IPS-18a (cell line): ENCODE results near the gene LBR.

Source experiments
- H3K27ac ChIP-seq: one replicate; pipeline ENCODE4 v1.5.1; 2013; ENCODE audit warnings: low read length
- H3K27me3 ChIP-seq: one replicate; pipeline ENCODE4 v1.6.1; 2013; ENCODE audit warnings: mild to moderate bottlenecking, low read length; ENCODE audit not compliant: control insufficient read depth, insufficient read depth
- H3K36me3 ChIP-seq: one replicate; pipeline ENCODE4 v1.6.1; 2013; ENCODE audit warnings: low read depth, low read length; ENCODE audit not compliant: control insufficient read depth
- H3K4me1 ChIP-seq: one replicate; pipeline ENCODE4 v1.6.1; 2013; ENCODE audit warnings: low read depth, low read length; ENCODE audit not compliant: control insufficient read depth
- H3K4me3 ChIP-seq: one replicate; pipeline ENCODE4 v1.5.1; 2013; ENCODE audit warnings: low read length
- H3K9ac ChIP-seq: one replicate; pipeline ENCODE4 v1.6.1; 2013; ENCODE audit warnings: mild to moderate bottlenecking, low read length, moderate library complexity
- H3K9me3 ChIP-seq: one replicate; pipeline ENCODE4 v1.6.1; 2013; ENCODE audit warnings: low read depth, low read length; ENCODE audit not compliant: control insufficient read depth

LBR gene

DNA sequence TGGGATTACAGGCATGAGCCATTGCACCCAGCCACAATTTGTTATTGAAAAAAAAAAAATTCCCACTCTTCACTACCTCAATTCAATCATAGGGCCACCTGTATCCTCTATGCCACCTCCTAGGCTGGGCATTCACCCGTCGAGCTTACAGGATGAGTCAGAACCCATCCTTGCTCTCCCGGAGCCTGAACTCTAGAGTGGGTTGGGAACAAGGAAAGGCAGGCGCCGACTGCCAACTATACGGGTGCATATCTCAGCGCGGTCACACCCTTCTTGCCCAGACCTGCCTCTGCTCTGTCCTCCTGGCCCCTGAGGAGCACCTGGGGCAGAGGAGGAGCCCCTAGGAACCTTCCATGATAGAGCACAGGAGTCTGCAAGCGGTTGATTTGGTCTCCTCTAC lies 21.4 kb upstream of the LBR start:
- Histone ChIP-seq H3K4me1 (peaks cover 14% of the 10 kb centered on the region), H3K27ac (no peak overlapping the region), H3K9ac (no peak overlapping the region), H3K36me3 (no peaks in the 10 kb centered on the region), H3K4me3 (no peak overlapping the region), H3K9me3 (no peaks in the 10 kb centered on the region), H3K27me3 (no peaks in the 10 kb centered on the region)

DNA sequence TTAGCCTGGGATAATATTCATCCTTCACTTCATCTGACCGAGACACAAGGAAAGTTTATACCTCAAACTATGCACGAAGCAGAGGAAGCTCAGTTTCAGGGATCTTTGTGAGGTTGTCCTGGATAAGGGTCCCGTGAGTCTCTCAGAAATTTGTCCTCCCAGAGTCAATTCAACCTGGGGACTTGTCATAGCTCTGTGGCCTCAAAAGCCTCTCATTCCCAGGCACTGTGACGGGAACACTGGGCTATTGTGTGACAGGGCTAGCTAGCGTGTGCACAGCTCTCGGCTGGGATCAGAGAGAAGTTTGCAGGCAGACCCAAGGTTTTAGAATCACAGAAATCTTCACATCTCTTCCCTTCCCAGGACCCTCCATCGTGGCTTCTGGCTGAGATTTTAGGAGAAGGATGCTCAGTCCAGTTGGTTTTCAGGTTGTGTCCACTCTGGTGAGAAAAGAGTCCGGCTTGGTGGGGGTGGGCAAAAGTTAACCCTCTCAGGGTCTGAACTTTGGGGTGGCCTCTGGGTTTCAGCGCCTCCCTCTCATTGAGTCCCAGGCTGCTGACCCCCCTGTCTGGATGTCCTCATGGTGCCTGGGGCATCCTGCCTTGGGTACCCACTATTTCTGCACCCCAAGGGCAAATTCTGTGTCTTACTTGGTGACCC lies 20.4 kb upstream of the LBR start:
- no peaks in the 10 kb centered on the region for H3K9me3 ChIP-seq
- H3K27me3 ChIP-seq, result no peaks in the 10 kb centered on the region
- no peaks in the 10 kb centered on the region for H3K36me3 ChIP-seq
- no peak overlapping the region for H3K27ac ChIP-seq
- H3K4me1 ChIP-seq, result peaks cover 14% of the 10 kb centered on the region
- H3K4me3 ChIP-seq, result no peak overlapping the region
- H3K9ac ChIP-seq, result no peak overlapping the region

DNA sequence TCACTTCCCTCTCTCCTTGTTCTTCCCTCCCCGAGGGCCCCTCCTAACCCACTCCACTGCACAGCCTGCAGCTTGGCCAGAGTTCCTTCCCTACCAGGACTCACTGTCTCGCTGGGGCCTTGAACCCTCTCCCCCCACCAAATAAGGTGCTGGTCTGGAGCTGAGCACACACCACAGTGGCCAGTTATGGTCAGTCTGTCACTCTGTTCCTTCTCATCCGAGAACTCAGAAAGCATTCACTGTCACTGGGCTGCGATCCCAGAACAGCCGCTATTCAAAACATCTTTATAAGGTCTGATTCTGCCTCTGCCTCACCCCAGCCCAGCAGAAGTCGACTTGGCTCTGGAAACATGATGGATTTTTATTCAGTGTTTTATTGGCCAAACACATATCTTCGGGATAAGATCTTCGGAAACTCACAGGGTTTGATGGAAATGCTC lies 19.8 kb upstream of the LBR start:
- no peaks in the 10 kb centered on the region for H3K27me3 ChIP-seq
- no peaks in the 10 kb centered on the region for H3K9me3 ChIP-seq
- no peak overlapping the region for H3K27ac ChIP-seq
- H3K36me3 ChIP-seq, result no peaks in the 10 kb centered on the region
- no peak overlapping the region for H3K4me3 ChIP-seq
- peaks cover 14% of the 10 kb centered on the region for H3K4me1 ChIP-seq
- H3K9ac ChIP-seq, result no peak overlapping the region

DNA sequence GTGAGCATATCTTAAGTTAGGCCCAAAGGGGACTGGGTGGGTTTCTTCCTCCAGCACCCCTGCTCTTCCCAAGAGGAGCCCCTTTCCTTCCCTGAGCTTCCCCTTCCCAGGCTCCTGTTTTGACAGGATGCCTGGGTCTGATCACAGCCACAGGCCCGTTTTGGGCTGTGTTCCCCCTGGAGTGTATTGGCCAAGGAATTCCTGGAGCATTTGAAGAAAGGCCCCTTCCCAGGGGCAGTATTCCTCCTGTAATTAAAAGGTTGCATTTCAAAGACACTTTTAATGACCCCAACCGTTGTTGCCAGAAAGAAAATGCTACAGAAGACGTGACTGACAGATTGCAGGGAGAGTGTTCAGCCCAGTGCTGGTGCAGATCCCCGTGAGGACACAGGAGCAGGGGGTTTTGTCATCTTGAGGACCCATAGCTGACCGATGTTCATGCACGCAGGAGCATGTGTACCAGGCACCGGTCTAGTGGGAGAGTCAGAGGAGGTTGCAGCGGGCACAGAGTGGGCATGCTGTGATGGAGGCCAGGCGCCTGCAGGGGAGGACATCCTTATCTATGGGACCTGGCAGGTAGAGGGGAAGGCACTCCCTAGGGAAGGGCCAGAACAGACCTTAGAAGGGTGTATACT lies 19.3 kb upstream of the LBR start:
- no peaks in the 10 kb centered on the region for H3K9me3 ChIP-seq
- no peaks in the 10 kb centered on the region for H3K36me3 ChIP-seq
- no peaks in the 10 kb centered on the region for H3K27me3 ChIP-seq
- H3K4me3 ChIP-seq, result no peak overlapping the region
- H3K4me1 ChIP-seq, result peaks cover 14% of the 10 kb centered on the region
- H3K27ac ChIP-seq, result no peak overlapping the region
- no peak overlapping the region for H3K9ac ChIP-seq

DNA sequence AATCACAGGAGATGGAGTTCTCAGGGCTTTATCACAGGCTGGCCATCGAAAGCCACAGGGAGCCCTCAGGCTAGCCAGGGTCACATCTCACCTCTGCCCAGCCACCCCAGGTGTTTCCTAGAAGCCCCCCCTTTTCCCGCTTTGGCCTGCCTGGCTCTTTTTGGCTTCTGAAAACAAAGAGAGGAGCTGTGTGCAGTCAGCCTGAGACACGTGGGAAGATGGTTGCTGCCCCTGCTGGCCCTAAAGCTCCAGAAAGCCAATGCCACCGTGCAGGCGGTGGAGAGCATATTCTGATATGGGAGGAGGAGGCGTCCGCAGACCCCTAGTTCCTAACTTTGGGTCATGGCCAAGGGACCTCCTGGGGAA lies 18.7 kb upstream of the LBR start:
- peaks cover 14% of the 10 kb centered on the region for H3K4me1 ChIP-seq

DNA sequence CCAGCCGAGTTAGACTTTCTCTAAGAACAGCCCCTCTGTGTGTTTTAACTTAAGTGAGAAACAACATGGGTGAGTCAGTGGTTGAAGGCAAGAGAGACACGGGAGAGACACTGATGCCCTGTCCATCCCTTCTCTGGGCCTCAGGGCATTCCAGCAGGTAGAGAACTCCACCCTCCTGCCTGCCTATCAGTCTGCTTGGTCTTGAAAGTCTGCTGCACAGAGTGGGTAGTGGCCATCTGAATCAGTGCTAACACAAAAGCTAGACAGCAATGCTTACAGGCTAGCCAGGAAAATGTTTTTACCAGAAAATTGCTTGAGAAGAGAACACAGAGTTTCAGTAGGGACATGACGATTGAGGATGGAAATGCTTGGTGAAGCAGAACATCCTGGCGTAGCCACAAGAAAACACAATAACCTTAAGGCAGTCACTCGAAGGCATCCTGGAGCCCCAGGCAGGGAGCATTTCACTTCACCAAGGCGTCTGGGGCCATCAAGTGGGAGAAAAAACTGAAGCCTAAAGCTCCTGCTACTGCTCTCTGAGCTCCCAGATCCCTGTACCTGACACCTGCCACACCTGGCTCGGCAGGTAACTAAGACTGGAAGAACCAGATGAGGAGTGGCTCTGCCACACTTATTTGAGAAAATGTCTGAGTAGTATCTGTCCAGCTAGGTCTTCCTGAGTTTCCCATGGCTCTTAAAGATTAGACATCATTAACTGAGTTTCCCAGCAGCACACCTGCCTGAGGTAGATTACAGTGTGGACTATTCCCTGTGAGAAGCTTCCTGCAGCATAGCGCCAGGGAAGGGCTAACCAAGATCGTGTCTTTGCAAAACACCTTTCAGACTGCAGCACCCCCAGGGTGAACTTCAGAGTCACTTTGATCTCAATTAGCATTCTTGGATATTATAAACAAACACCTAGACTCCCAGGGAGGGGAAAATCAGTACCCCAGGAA lies 18.1 kb upstream of the LBR start:
- H3K4me3 ChIP-seq, result no peak overlapping the region
- peaks cover 14% of the 10 kb centered on the region for H3K4me1 ChIP-seq
- H3K9ac ChIP-seq, result no peak overlapping the region
- no peak overlapping the region for H3K27ac ChIP-seq
- H3K9me3 ChIP-seq, result no peaks in the 10 kb centered on the region
- H3K36me3 ChIP-seq, result no peaks in the 10 kb centered on the region
- no peaks in the 10 kb centered on the region for H3K27me3 ChIP-seq

More for the DNA sequence above, 18.7 kb upstream of the LBR start:
- Histone ChIP-seq H3K27me3 (no peaks in the 10 kb centered on the region), H3K36me3 (no peaks in the 10 kb centered on the region), H3K27ac (no peak overlapping the region), H3K4me3 (no peak overlapping the region), H3K9ac (no peak overlapping the region), H3K9me3 (no peaks in the 10 kb centered on the region)

DNA sequence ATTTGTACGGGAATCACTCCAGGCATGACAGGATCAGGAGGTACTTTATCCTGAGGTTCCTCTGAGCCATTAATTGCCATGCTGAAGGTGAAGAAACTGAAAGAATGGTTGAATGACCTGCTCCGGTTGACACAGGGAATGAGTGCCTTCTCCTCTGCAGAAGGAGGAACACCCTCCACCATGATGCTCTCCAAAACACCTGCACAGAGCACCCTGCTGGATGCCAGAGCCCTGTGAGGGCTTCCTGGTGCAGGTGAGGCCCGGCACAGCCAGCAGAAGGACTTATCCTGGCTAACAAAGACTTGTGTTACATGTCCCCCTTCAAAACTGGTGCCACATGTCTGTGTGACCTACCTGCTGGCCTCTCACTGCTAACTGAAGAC lies 14.3 kb upstream of the LBR start:
- no peak overlapping the region for H3K27ac ChIP-seq
- no peaks in the 10 kb centered on the region for H3K36me3 ChIP-seq
- H3K4me1 ChIP-seq, result peaks cover 11% of the 10 kb centered on the region
- H3K4me3 ChIP-seq, result no peak overlapping the region
- no peaks in the 10 kb centered on the region for H3K27me3 ChIP-seq
- no peak overlapping the region for H3K9ac ChIP-seq
- H3K9me3 ChIP-seq, result no peaks in the 10 kb centered on the region

DNA sequence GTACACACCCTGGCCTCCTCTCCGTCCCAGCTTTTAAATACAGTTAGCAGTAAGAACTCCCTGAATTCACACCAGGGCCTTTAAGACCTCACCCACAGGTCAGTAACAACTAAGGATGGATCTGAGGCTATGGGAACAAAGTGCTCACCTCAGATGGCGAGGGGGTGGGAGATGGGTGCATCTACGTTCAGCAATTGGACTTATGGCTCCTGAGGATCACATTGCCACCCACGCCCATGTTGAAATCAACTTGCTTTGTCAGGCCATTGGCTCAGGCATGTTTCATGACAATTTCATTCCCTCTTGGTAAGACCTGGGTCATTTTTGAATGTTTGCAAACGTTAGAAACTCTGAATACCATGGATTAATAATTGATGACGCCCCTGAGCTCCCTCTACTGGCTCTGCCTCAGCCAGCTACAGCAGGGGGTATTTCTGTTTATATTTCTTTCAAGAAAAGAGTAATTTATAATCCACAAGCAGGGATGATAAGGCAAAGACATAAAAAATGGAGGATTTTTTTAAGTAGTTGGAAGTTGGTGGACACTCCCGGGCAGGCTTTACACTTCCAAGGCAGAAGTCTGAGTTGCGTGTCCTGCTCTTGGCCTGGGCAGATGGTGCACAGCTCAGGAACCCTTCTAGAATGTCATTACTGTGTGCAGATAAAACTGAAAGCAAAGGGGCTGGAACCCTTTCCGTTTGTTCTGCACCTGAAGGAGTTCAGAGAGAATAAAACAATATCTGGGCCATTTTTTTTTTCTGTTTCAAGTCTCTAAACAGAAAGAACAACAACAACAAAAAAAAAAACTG lies 13.7 kb upstream of the LBR start:
- no peak overlapping the region for H3K4me3 ChIP-seq
- peaks cover 6% of the 10 kb centered on the region for H3K4me1 ChIP-seq
- H3K27ac ChIP-seq, result no peak overlapping the region
- H3K36me3 ChIP-seq, result no peaks in the 10 kb centered on the region
- H3K9me3 ChIP-seq, result no peaks in the 10 kb centered on the region
- no peak overlapping the region for H3K9ac ChIP-seq
- H3K27me3 ChIP-seq, result no peaks in the 10 kb centered on the region

DNA sequence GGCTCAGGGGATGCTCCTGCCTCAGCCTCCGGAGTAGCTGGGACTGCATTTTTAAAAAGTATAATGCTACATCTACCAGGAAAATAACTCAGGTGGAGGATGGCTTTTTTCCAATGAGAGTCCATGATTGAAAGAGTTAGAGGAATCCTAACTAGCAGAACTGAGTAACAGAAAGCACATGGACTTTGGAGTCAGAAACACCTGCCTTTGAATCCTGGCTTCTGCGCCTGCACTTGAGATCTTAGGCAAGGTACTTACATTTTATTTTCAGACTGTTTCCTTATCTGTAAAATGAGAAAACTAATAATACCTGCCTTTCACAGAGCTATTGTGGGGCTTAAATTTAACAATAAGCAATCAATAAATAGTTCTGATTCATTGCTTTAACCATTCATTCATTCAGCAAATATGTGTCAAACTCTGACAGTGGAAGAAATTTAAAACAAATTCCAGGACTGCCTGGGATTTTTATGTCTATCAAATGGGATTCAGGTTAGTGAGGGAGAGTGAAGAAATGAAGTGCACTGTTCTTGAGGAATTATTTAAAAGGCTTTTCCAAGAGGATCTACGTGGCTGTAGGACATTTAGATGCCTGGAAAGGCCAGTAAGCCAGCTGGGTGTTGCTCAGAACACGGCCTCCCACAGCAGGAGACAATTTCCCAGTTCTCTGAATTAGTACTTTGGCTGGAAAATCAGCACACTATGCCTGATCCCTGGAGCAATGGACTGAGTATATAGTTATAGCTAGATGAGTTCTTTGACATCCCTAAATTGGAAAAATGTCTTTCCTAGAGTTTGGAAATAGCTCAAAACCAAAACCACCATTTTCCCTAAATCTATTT lies 12.8 kb upstream of the LBR start:
- Histone ChIP-seq H3K36me3 (no peaks in the 10 kb centered on the region), H3K9me3 (no peaks in the 10 kb centered on the region), H3K9ac (no peak overlapping the region), H3K27me3 (no peaks in the 10 kb centered on the region), H3K4me3 (no peak overlapping the region), H3K4me1 (no peaks in the 10 kb centered on the region), H3K27ac (no peak overlapping the region)

DNA sequence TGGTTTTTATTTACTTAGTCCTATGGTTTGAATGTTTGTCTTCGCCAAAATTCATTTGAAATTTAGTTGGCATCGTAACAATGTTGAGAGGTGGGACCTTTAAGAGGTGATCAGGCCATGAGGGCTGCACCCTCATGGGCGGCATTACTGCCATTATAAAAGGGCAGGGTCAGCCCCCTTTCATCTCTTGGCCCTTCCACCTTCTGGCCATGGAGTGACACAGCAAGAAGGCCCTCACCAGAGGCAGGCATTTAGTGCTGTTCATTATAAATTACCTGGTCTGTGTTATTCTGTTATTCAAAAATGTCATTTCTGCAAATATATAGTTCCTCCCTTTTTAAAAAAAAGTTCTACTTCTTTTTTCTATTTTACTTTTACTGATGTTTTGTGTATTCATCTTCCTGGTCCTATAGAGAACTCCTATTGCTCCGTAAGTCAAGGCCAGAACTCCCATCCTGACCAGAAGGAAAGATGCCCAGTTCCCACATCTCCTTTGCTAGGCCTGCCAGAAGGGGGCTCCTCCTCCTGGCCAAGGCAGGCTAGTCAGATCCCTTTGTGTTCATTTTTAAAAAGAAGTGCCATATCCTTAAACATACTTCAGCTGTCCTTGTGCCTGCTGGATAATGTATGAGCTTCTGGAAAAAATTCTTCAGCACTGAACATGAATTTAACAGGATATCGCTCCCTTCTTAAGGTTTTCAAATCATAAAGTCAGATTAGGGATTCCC lies 10.0 kb upstream of the LBR start:
- no peak overlapping the region for H3K9ac ChIP-seq
- H3K27ac ChIP-seq, result no peak overlapping the region
- H3K4me3 ChIP-seq, result no peak overlapping the region
- H3K4me1 ChIP-seq, result no peaks in the 10 kb centered on the region
- H3K9me3 ChIP-seq, result no peaks in the 10 kb centered on the region
- H3K36me3 ChIP-seq, result no peaks in the 10 kb centered on the region
- no peaks in the 10 kb centered on the region for H3K27me3 ChIP-seq
